Choroid plexus epithelial cell (primary cell): Measurements from ENCODE around the gene GRAMD4.

Experiments
- DNase-seq: peaks from one replicate; pipeline ENCODE4 v3.0.0-alpha.2; 2010; ENCODE audit warnings: low read depth
- H3K4me3 ChIP-seq: 2 replicates; pipeline ENCODE4 v1.5.1; 2011; ENCODE audit warnings: low read depth, mild to moderate bottlenecking, control low read depth, low read length, moderate library complexity
- TF ChIP-seq, protein P1 (sequence below): conservative IDR thresholded peaks from 2 replicates; pipeline ENCODE4 v1.5.1; 2011; ENCODE audit warnings: low read depth, mild to moderate bottlenecking, control low read depth, inconsistent platforms, low read length, moderate library complexity

GRAMD4 gene

DNA sequence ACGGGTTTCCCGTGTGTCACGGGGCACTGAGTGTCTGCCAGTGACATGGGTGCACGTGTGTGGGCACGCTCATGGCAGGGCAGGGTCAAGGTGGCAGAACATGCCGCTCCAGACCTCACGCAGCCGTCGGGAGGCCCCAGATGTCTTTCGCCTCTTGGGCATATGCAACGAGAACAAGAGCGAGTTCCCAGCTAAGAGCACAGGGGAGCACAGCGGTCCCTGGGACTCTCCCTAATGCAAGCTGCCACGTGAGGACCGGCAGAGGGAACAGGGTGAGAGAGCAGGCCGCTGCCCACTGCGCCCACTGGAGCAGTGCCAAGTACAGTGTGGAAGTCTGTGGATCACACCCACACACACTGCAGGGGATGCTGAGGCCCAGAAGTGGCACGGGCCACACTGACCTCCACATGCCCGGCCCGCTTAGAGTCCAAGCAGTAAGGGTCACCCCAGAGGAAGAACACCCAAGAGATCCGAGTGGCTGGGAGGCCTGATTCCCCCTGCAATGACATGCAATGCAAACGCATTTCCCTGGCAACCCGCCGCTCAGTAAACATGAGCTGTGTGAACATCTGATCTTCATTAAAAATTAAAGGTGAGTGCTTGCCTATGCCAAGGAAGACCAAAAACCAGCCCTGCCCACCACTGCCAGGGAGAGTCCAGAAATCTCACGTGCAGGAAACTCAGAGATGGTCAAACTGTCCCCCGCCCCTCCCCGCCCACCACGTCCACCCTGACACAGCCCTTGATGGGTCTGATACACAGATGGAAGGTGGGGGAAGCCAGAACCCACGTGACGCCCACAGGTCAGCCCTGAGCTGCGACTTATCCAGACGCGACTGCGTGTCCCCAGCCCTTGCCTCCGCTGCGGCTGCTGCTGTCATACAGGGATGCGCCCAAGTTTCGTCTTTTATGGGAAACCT lies 106.1 kb downstream of the GRAMD4 start:
- TF ChIP-seq, protein P1, sequence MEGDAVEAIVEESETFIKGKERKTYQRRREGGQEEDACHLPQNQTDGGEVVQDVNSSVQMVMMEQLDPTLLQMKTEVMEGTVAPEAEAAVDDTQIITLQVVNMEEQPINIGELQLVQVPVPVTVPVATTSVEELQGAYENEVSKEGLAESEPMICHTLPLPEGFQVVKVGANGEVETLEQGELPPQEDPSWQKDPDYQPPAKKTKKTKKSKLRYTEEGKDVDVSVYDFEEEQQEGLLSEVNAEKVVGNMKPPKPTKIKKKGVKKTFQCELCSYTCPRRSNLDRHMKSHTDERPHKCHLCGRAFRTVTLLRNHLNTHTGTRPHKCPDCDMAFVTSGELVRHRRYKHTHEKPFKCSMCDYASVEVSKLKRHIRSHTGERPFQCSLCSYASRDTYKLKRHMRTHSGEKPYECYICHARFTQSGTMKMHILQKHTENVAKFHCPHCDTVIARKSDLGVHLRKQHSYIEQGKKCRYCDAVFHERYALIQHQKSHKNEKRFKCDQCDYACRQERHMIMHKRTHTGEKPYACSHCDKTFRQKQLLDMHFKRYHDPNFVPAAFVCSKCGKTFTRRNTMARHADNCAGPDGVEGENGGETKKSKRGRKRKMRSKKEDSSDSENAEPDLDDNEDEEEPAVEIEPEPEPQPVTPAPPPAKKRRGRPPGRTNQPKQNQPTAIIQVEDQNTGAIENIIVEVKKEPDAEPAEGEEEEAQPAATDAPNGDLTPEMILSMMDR: no peak
- H3K4me3 ChIP-seq: no peak overlapping the region
- DNase-seq: peak; percentile 36

DNA sequence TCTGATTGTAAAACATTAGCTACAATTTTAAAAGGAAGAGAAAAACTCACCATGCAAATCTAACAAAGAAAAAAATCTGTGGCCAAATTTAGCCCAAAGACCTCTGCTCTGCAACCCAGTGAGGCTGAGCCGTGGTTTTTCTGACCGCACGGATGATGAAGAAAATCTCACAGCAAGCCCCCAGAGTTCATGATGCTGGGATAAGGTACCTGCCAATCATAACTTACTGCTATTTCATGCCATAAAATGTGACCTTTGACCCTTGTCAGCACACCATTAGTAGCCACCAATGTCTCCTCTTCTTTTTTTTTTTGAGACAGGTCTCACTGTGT lies 106.8 kb downstream of the GRAMD4 start:
- TF ChIP-seq, protein P1: no peak
- DNase-seq: no peak

DNA sequence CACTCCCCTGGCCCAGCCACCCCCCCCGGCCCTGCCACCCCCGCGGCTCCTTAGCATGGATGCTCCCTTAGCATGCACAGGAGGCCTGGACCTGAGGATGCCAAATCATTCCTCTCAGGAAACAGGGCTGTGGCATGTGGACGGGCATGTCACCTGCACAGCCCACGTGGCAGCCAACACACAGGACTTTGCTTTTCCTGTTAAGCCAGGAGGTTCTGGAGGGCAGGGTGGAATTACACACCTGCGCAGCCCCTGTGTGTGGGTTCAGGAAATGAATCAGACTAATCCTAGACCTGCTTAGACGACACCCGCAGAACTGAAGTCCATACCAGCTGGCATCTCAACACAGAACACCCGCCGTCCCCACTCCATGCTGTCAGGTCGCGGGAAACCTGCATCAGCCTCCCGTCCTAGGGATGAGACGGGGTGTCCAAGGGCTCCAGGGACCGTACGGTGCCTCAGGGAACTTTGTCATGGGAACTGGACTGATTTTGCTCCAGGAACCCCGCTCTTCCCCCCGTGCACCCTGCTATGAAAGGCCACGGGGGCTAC lies 107.7 kb downstream of the GRAMD4 start:
- TF ChIP-seq, protein P1: no peak
- H3K4me3 ChIP-seq: no peak overlapping the region
- DNase-seq: no peak

More for the DNA sequence above, 106.8 kb downstream of the GRAMD4 start:
- no peak overlapping the region for H3K4me3 ChIP-seq

DNA sequence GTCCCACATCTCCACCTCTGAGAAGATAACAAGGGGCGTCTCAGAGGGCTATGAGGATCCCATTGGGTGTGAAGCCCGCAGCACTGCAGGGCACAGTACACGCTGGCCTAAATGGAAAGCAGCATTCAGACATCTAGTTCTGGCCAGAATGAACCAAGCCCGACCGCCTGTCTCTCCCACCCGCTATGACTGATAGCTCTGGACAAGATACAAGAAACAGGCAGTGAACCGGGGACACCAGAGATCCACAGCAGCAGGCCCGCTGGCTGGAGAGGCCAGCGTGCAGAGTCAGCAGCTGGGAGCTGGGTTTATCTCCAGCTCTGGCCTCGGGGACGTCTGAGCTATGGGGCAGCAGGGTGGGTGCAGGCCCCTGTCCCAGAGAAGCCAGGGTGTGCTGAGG lies 108.3 kb downstream of the GRAMD4 start:
- H3K4me3 ChIP-seq: no peak overlapping the region
- TF ChIP-seq, protein P1: no peak
- no peak for DNase-seq
